Measurements from ENCODE around the gene LIX1L. TPM values are rescaled to one million over a fixed set of nuclear protein-coding genes. Genes with fewer than 3 reads are reported as not detected.

Gene LIX1L
- total and polyA plus RNA-seq, 2 of the 4 experiments (the other 2 are of a cell fraction) = 14.7 to 28.8 TPM

GRCh38 chr1:145978854-145979745, 21.3 kb upstream of the LIX1L start (continued):
- no peak for TF ChIP-seq ELK1 (IDR thresholded peaks at IDR 0.05; ENCODE audit: borderline replicate concordance, low read depth, low read length)
- no peak; the same call in 1 of the 2 replicates for TF ChIP-seq CHD1 (IDR thresholded peaks at IDR 0.05; ENCODE audit: low read depth, low read length)
- TF ChIP-seq POLR2A (IDR thresholded peaks at IDR 0.05; ENCODE audit: low read depth, low read length) = peak; percentile 67; the same call in 1 of the 2 replicates
- 0 out of 2 replicates have a peak, but pooled peaks have one; percentile 27 for TF ChIP-seq CEBPB (IDR thresholded peaks at IDR 0.05; ENCODE audit: low read depth, low read length)

All from IMR-90 (cell line).